GM21825 (cell line): ENCODE results near the gene P2RX4.
"Not testable (repeated sequence)": the region's sequence is repeated elsewhere in the genome, so short reads cannot be mapped to it uniquely, and the experiment has no call there.

Source experiments
- ATAC-seq: cut with Tn5 transposase; IDR thresholded peaks from one replicate; pipeline ENCODE4 v1.9.1; 2021; ENCODE audit warnings: mild to moderate bottlenecking, moderate library complexity; ENCODE audit not compliant: unreplicated experiment

Gene P2RX4

GRCh38 chr12:121209624-121210572 lies at the start of gene P2RX4:
Gene P2RX4 (plus strand): TSS chr12:121210129. CDS start chr12:121210165, 36 bp downstream.
- peak; percentile 84 for ATAC-seq

- ATAC-seq: no peak
Observed at GRCh38 chr12:121162384-121162783, 47.5 kb upstream of the P2RX4 start.

GRCh38 chr12:121162985-121163384 lies 46.9 kb upstream of the P2RX4 start:
- no peak for ATAC-seq

- ATAC-seq: not testable (repeated sequence)
Observed at GRCh38 chr12:121164839-121165238, 45.1 kb upstream of the P2RX4 start.

GRCh38 chr12:121165316-121165715 lies 44.6 kb upstream of the P2RX4 start:
- ATAC-seq: no peak

- no peak for ATAC-seq
Observed at GRCh38 chr12:121166356-121166755, 43.6 kb upstream of the P2RX4 start.

GRCh38 chr12:121167232-121167820 lies 42.6 kb upstream of the P2RX4 start:
- no peak for ATAC-seq

GRCh38 chr12:121167951-121168350 lies 42.0 kb upstream of the P2RX4 start:
- ATAC-seq: no peak

- no peak for ATAC-seq
Observed at GRCh38 chr12:121170151-121170550, 39.8 kb upstream of the P2RX4 start.

- no peak for ATAC-seq
Observed at GRCh38 chr12:121170611-121171260, 39.2 kb upstream of the P2RX4 start.

GRCh38 chr12:121172145-121172544 lies 37.8 kb upstream of the P2RX4 start:
- ATAC-seq: no peak

- ATAC-seq: no peak
Observed at GRCh38 chr12:121175383-121176119, 34.4 kb upstream of the P2RX4 start.

- no peak for ATAC-seq
Observed at GRCh38 chr12:121176826-121177529, 33.0 kb upstream of the P2RX4 start.

GRCh38 chr12:121181181-121181580 lies 28.7 kb upstream of the P2RX4 start:
- ATAC-seq: no peak

GRCh38 chr12:121182222-121182893 lies 27.6 kb upstream of the P2RX4 start:
- no peak for ATAC-seq

GRCh38 chr12:121184425-121184824 lies 25.5 kb upstream of the P2RX4 start:
- no peak for ATAC-seq

GRCh38 chr12:121184984-121185889 lies 24.7 kb upstream of the P2RX4 start:
- no peak for ATAC-seq

- ATAC-seq: no peak
Observed at GRCh38 chr12:121186826-121187225, 23.1 kb upstream of the P2RX4 start.

GRCh38 chr12:121187501-121187900 lies 22.4 kb upstream of the P2RX4 start:
- no peak for ATAC-seq
